GM10266 (cell line): ENCODE data around the gene RRM1.

ENCODE experiments used
- DNase-seq: peaks from one replicate; pipeline ENCODE4 v3.0.0; 2012; ENCODE audit errors: extremely low spot score
- CTCF ChIP-seq: IDR thresholded peaks from 2 replicates; pipeline ENCODE4 v1.5.1; 2012; ENCODE audit warnings: mild to moderate bottlenecking, low read depth; ENCODE audit not compliant: control insufficient read depth, insufficient read depth; ENCODE audit errors: missing control alignments

RRM1 gene

DNA sequence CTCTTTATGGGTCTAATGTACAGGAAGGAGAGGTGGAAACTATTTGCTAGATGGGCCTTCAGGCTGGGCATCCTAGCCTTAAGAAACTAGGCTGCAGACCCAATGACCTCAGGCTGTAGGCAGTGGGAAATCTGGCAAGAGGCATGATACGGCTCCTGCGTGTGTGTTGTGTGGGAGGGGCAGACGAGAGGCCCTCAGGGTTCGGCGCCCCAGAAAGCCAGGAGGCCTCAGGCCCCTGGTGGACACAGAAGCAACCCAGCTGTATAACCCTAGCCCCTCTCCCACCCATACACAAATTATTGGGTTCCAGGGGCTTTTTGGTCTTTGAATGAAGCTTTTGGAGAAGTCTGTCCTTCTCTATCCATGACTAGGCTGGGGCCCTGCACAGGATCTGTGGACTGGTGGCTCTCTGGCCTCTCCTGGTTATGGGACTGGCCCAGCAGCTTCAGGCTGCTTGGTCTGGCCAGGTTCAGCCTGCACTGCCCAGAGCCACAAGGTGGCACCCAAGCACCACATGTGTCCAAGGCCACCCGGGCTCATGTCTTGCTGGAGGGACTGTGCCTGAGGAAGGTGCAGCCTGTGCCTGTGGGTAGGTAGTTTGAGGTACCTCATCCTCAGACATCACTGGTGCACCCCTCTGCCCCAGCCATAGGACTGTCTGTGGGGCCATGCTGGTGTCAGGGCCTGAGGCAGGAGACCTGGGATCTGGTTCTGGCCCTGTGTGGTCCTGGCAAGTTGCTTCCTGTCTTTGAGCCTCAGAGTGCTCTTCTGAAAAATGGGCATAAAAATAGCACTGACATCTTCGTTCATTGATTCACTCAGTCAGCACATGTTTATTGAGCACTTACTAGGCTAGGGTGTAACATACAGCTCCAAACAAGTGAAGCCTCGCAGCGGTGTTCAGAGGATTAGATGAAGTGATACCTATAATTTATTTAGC lies 87.5 kb downstream of the RRM1 start:
- peak; percentile 87 for TF ChIP-seq CTCF
- DNase-seq = peak; percentile 72

GRCh38 chr11:4183410-4184057 lies 88.9 kb downstream of the RRM1 start:
- TF ChIP-seq CTCF = no peak
- no peak for DNase-seq

DNA sequence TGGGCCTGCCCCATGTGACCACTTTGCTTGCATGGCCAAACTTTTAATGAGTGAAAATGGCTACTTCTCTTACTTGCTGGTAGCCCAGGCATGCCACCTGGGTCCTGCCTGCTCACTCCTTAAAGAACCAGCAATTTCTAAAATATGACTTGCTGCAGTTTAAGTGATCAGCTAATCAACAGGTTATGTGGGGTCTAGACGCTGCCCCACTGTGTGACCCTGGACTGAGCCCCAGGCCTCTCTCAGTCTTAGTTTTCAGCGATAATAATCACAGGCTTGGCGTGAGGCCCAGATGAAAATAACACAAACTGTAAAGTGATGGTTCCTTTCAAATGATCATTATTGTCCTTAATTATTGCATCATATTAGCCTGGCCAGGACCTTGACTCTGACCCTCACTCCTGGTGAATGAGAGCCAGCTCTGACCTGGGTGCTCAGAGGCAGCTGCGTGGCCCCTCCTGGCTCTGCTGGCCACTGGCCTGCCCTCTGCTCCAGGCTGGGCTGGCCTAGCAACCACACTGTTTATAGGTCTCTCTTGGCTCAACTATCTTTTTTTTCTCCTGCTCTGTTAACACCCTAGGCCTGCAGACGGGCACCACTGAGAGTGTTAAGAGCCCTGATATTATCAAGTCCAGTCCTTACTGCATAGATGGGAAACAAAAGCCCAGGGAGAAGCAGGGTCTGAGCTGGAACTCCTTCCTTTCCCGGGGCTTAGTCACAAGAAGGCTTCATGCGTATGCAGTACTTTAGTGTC lies 89.7 kb downstream of the RRM1 start:
- no peak for TF ChIP-seq CTCF
- DNase-seq = no peak

DNA sequence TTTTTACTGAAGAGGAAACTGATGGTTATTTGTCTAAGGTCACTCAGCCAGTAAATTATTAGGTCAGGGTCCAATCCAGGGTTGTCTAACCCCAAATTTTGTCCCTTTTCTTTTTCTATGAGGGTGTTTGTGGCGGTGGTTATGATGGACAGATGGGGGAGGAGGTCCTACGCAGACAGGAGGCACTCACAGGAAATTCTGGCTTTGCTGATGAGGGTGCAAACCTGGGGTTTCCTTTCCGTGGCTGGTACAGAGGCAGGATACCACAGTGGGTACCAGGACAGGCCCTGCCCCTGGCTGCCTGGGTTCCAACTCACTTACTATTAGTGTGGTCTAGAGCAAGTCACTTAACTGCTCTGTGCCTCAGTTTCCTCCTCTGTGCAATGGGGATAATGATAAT lies 91.0 kb downstream of the RRM1 start:
- no peak for TF ChIP-seq CTCF
- DNase-seq = no peak

GRCh38 chr11:4186464-4187054 lies 92.0 kb downstream of the RRM1 start:
- no peak for TF ChIP-seq CTCF
- DNase-seq = no peak

- DNase-seq = peak; percentile 88
- peak; percentile 100 for TF ChIP-seq CTCF
Observed at GRCh38 chr11:4187055-4187988, 92.7 kb downstream of the RRM1 start.
